HFFc6 (cell line): ENCODE results near the gene NATD1. TPM values are rescaled to one million over a fixed set of nuclear protein-coding genes. Genes with fewer than 3 reads are reported as not detected.

Experiments
- DNase-seq: peaks from one replicate; pipeline ENCODE4 v3.0.0-alpha.2; 2018
- H3K27ac Mint-ChIP-seq: 2 replicates; pipeline ENCODE4 v1.8.0; 2020; ENCODE audit warnings: mild to moderate bottlenecking, mixed read lengths
- H3K27me3 Mint-ChIP-seq: 2 replicates; pipeline ENCODE4 v1.8.0; 2021; ENCODE audit warnings: mild to moderate bottlenecking, moderate library complexity, mixed read lengths; ENCODE audit not compliant: insufficient read depth
- H3K36me3 Mint-ChIP-seq: 2 replicates; pipeline ENCODE4 v1.8.0; 2021; ENCODE audit warnings: low read depth, mixed read lengths
- H3K4me1 Mint-ChIP-seq: 2 replicates; pipeline ENCODE4 v1.8.0; 2020; ENCODE audit warnings: low read depth, mixed read lengths
- H3K4me3 Mint-ChIP-seq: 2 replicates; pipeline ENCODE4 v1.8.0; 2020; ENCODE audit warnings: mild to moderate bottlenecking, moderate library complexity, mixed read lengths
- H3K9me3 Mint-ChIP-seq: 2 replicates; pipeline ENCODE4 v1.8.0; 2020; ENCODE audit warnings: mild to moderate bottlenecking, mixed read lengths
- total RNA-seq, 6 experiments: library from RNA; stranded (reverse); fragmentation: NEBNext Ultra II Directional; extraction: Animal tissue kit (Norgen Biotek cat#: 25700); gene quantifications; 2 replicates in 1 of 6; 3 replicates in 5 of 6; pipeline ENCODE4 v1.2.3, GENCODE V29; 2021
- TF ChIP-seq, protein P1 (sequence below): fragments of 200-600 bp; sonication (generic); IDR thresholded peaks from 2 replicates; pipeline ENCODE4 v1.5.0; 2021; ENCODE audit warnings: antibody characterized with exemption, mild to moderate bottlenecking

The NATD1 gene
- total RNA-seq, 6 experiments from 2014 or later, result 3.7 to 7.9 (median 4.1) TPM

DNA sequence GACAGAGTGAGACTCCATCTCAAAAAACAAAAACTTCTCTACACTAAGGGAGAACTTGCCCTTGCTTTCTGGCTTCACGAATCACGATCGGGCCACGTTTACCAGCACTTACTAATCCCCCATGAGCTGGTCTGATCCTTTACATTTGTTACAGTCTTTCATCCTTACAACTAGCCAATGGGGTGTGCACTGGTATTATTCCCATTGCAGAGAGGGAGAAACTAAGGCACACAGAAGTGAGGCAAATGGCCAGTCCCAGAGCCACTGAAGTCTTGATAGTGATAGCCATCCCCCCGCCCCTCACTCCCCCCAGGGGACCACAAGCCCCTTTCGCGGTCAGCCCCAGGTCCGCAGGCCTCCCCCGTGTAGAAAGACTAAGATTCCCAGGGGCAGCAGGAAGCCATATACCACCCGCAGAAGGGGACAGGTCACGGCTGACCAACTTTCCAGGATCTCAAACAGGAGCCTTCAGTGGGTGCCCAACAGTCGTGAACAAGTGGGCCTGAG is 868 bp downstream of the NATD1 start:
- H3K4me1 Mint-ChIP-seq, result peaks cover 18% of the 10 kb centered on the region
- no peak overlapping the region for H3K27ac Mint-ChIP-seq
- peaks cover 2% of the 10 kb centered on the region; the same call in 1 of the 2 replicates for H3K27me3 Mint-ChIP-seq
- H3K9me3 Mint-ChIP-seq, result no peaks in the 10 kb centered on the region
- no peaks in the 10 kb centered on the region for H3K36me3 Mint-ChIP-seq
- no peak for DNase-seq
- TF ChIP-seq, protein P1, sequence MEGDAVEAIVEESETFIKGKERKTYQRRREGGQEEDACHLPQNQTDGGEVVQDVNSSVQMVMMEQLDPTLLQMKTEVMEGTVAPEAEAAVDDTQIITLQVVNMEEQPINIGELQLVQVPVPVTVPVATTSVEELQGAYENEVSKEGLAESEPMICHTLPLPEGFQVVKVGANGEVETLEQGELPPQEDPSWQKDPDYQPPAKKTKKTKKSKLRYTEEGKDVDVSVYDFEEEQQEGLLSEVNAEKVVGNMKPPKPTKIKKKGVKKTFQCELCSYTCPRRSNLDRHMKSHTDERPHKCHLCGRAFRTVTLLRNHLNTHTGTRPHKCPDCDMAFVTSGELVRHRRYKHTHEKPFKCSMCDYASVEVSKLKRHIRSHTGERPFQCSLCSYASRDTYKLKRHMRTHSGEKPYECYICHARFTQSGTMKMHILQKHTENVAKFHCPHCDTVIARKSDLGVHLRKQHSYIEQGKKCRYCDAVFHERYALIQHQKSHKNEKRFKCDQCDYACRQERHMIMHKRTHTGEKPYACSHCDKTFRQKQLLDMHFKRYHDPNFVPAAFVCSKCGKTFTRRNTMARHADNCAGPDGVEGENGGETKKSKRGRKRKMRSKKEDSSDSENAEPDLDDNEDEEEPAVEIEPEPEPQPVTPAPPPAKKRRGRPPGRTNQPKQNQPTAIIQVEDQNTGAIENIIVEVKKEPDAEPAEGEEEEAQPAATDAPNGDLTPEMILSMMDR, result no peak
- H3K4me3 Mint-ChIP-seq, result peak overlapping the region; percentile 82

DNA sequence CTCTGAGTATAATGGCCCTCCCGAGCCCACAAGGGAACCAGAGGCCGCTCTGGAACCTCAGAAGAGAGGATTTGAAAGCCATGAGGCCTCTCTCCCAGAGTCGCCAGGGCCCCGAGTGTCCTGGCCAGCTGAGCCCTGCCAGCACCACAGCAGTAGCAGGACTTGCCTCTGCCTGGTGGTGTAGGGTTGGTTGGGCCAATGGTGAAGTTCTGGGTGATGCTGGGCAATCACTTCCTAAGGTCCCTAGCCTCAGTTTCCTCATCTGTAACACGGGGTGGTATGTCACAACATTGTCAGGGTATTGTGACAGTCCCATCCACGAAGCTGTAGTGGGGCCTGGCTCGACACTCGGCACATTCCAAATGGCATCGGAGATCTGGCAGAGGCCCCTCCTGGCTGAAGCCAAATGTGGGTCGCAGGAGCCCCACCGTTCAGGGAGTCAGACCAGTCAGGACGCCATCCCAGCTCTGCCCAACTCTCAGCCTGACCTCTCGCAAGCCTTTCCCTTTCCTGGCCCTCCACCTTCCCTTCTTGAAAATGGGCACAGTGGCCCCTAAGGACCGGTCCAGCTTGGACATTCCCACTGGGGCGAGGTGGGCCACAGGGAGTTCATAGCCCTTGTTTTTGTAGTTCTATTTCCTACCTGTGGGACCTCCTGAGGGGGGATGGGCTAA is 1.7 kb downstream of the NATD1 start:
- Mint-ChIP-seq H3K27ac (no peak overlapping the region), H3K4me1 (peaks cover 17% of the 10 kb centered on the region), H3K27me3 (peaks cover 2% of the 10 kb centered on the region; the same call in 1 of the 2 replicates), H3K9me3 (no peaks in the 10 kb centered on the region), H3K36me3 (no peaks in the 10 kb centered on the region), H3K4me3 (no peak overlapping the region)
- no peak for DNase-seq
- TF ChIP-seq, protein P1, result no peak

DNA sequence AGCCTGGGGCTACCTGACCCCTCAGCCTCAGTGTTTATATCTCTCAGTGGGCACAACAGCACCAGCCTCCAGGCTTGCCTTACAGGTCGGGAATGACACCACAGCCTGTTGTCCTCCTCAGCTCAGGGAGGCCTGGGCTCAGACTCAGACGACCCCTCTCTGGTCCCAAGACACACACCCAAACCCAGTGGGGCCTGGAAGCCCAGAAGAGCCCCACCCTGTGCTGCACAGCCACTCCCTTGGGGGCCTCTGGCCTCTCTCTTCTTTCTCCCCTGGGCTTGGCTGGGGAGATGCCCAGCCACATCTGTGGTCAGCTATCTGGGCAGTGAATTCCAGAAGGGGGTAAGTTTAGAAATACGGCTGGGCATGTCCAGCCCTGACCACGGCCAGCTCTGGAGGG is 2.4 kb downstream of the NATD1 start:
- Mint-ChIP-seq H3K36me3 (no peaks in the 10 kb centered on the region), H3K4me3 (no peak overlapping the region), H3K4me1 (peaks cover 17% of the 10 kb centered on the region), H3K9me3 (no peaks in the 10 kb centered on the region), H3K27me3 (peaks cover 2% of the 10 kb centered on the region; the same call in 1 of the 2 replicates), H3K27ac (no peak overlapping the region)
- DNase-seq, result no peak
- TF ChIP-seq, protein P1, result no peak

DNA sequence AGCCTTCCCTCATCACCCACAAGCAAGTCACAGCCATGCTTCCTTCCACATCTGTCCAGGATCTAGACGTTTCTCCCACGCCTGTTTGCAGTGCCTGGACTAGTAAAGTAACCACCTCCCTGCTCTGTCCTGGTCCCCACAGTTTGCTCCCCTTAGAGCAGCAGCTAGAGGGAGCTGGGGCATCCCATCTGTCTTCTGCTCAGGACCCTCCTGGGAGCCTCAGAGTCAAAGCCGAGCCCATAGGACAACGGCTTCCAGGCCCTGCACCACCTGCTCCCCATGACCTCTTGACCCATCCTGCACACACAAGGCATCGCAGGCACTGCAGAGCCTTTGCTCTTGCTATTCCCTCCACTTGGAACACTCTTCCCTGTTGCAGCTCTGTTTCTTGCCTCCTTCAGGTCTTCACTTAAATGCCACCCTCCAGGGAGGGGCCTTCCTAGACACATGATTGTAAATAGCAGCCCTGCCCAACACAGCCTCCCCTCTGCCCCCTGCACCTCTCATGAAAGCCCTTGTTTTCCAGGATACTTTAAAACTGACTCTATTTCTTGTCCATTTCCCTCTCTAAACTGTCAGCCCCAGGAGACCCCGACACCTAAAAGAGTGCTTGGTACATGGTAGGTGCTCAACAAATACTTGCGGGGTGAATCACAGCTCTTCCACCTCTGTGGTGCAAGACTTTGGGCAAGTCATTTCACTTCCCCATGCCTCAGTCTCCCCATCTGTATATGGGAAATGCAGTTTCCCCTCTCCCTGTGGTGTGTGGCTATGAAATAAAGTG is 3.1 kb downstream of the NATD1 start:
- no peaks in the 10 kb centered on the region for H3K9me3 Mint-ChIP-seq
- no peaks in the 10 kb centered on the region for H3K36me3 Mint-ChIP-seq
- DNase-seq, result no peak
- TF ChIP-seq, protein P1, result no peak; the same call in 1 of the 2 replicates
- H3K27ac Mint-ChIP-seq, result no peak overlapping the region
- H3K4me3 Mint-ChIP-seq, result no peak overlapping the region
- H3K4me1 Mint-ChIP-seq, result peaks cover 17% of the 10 kb centered on the region
- peaks cover 2% of the 10 kb centered on the region; the same call in 1 of the 2 replicates for H3K27me3 Mint-ChIP-seq

DNA sequence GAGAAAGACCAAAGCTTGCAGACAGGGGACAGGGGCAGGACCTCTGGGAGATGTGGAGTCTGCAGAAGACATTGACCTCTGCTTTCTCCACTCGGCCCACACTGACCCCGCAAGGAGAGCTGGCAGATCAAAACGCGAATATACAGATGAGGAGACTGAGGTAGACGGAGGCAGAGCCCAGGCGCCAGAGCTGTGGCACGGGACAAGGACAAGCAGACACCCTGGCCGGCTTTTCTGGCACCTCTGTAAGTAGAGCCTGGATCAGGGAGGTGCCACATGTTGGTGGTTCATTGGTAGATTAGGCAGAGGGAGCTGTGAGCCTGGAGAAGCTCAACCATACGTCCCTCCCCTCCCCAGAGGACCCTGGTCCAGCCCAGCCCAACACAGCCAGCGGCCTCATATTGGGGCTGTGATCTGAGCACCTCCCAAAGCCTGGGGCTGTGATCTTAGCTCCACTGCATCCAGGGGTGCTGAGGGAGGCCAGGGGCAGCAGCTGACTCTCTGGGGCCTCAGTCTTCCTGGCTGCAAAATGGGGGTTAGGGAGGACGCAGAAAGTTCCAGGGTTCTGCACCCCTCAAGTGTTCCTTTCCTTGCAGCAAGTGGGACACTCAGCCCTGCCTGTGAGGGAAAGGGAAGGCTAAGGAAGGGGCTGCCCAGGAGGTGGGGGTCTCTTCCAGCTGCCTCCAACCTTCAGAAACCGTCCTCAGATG is 4.0 kb downstream of the NATD1 start:
- DNase-seq, result no peak
- Mint-ChIP-seq H3K27ac (no peak overlapping the region), H3K27me3 (peaks cover 2% of the 10 kb centered on the region; the same call in 1 of the 2 replicates), H3K36me3 (no peaks in the 10 kb centered on the region), H3K4me3 (no peak overlapping the region), H3K4me1 (peaks cover 17% of the 10 kb centered on the region), H3K9me3 (no peaks in the 10 kb centered on the region)
- TF ChIP-seq, protein P1, result no peak
